Right atrium auricular region (tissue), 2 donors: ENCODE results near the gene HOXA7. TPM values are rescaled to one million over a fixed set of nuclear protein-coding genes. Genes with fewer than 3 reads are reported as not detected.

ENCODE experiments used
- DNase-seq: peaks from one replicate; pipeline ENCODE4 v3.0.0-alpha.2; 2019; ENCODE audit warnings: low spot score
- H3K27ac ChIP-seq, 2 donors: fragments of 200-600 bp; sonication (generic); 1 replicate in 1 of 2; 2 replicates in 1 of 2; pipeline ENCODE4 v1.5.1; 2016 to 2019
- H3K27me3 ChIP-seq, 2 donors: fragments of 200-600 bp; sonication (generic); one replicate each; pipeline versions ENCODE4 v1.5.1 to v1.6.0; 2017 to 2019
- H3K36me3 ChIP-seq: fragments of 200-600 bp; sonication (generic); one replicate; pipeline ENCODE4 v1.5.1; 2016
- H3K4me1 ChIP-seq, 2 donors: fragments of 200-600 bp; sonication (generic); one replicate each; pipeline versions ENCODE4 v1.5.1 to v1.6.0; 2017 to 2019
- H3K4me3 ChIP-seq, 2 donors: fragments of 200-600 bp; sonication (generic); 1 replicate in 1 of 2; 2 replicates in 1 of 2; pipeline ENCODE4 v1.5.1; 2017 to 2019; ENCODE audit warnings: mild to moderate bottlenecking in 1 of 2, moderate library complexity in 1 of 2
- H3K9me3 ChIP-seq, 2 donors: fragments of 200-600 bp; sonication (generic); one replicate each; pipeline ENCODE4 v1.5.1; 2019
- CTCF ChIP-seq, 2 donors: fragments of 200-600 bp; sonication (generic); IDR thresholded peaks; one replicate each; pipeline ENCODE4 v1.5.1; 2019; ENCODE audit warnings: antibody characterized with exemption in 2 of 2
- total RNA-seq, 2 donors: library from RNA; depleted of rRNA; stranded (reverse); fragments of >200 nt; gene quantifications; one replicate each; pipeline ENCODE4 v1.1.0, GENCODE V29; 2016

The HOXA7 gene
- total RNA-seq, 2 donors from 2014 or later = not detected

- Histone ChIP-seq H3K9me3 (no peaks in the 10 kb centered on the region), H3K36me3 (no peaks in the 10 kb centered on the region), H3K4me3 (peak overlapping the region in 1 of 2 donors; percentile 18), H3K4me1 (peaks cover 0 to 22% of the 10 kb centered on the region in 2 donors), H3K27me3 (peaks cover 76 to 77% of the 10 kb centered on the region in 2 donors), H3K27ac (no peak overlapping the region)
- no peak for TF ChIP-seq CTCF (IDR thresholded peaks at IDR 0.05)
- DNase-seq = no peak
These were observed 42.7 kb upstream of the HOXA7 start for GRCh38 chr7:27198871-27199801.

- Histone ChIP-seq H3K36me3 (no peaks in the 10 kb centered on the region), H3K4me1 (peaks cover 0 to 25% of the 10 kb centered on the region in 2 donors), H3K4me3 (no peak overlapping the region), H3K27ac (no peak overlapping the region), H3K27me3 (peaks cover 76 to 77% of the 10 kb centered on the region in 2 donors), H3K9me3 (no peaks in the 10 kb centered on the region)
- DNase-seq = no peak
- TF ChIP-seq CTCF (IDR thresholded peaks at IDR 0.05) = no peak
These were observed 41.8 kb upstream of the HOXA7 start for GRCh38 chr7:27198138-27198841.

GRCh38 chr7:27197137-27198042, 40.9 kb upstream of the HOXA7 start:
- Histone ChIP-seq H3K36me3 (no peaks in the 10 kb centered on the region), H3K9me3 (no peaks in the 10 kb centered on the region), H3K27me3 (peaks cover 75 to 79% of the 10 kb centered on the region in 2 donors), H3K4me1 (peaks cover 0 to 34% of the 10 kb centered on the region in 2 donors), H3K4me3 (no peak overlapping the region), H3K27ac (no peak overlapping the region)
- no peak for TF ChIP-seq CTCF (IDR thresholded peaks at IDR 0.05)
- DNase-seq = no peak

GRCh38 chr7:27196287-27196767, 39.9 kb upstream of the HOXA7 start:
- Histone ChIP-seq H3K9me3 (no peaks in the 10 kb centered on the region), H3K27ac (no peak overlapping the region), H3K27me3 (peaks cover 73 to 79% of the 10 kb centered on the region in 2 donors), H3K4me3 (no peak overlapping the region), H3K36me3 (no peaks in the 10 kb centered on the region), H3K4me1 (peaks cover 0 to 40% of the 10 kb centered on the region in 2 donors)
- DNase-seq = peak; percentile 91
- peak; percentile 74 to 78 for TF ChIP-seq CTCF (IDR thresholded peaks at IDR 0.05)

- Histone ChIP-seq H3K4me3 (no peak overlapping the region), H3K27me3 (peaks cover 73 to 85% of the 10 kb centered on the region in 2 donors), H3K36me3 (no peaks in the 10 kb centered on the region), H3K27ac (no peak overlapping the region), H3K4me1 (peaks cover 0 to 28% of the 10 kb centered on the region in 2 donors), H3K9me3 (no peaks in the 10 kb centered on the region)
- no peak for TF ChIP-seq CTCF (IDR thresholded peaks at IDR 0.05)
- DNase-seq = no peak
These were observed 38.4 kb upstream of the HOXA7 start for GRCh38 chr7:27194686-27195379.
